NCI-H128 (cell line): Measurements from ENCODE around the gene SPINK1.
A peak's percentile ranks its signal among the peaks of the same experiment; 100 is the strongest.
"Not testable (repeated sequence)": the region's sequence is repeated elsewhere in the genome, so short reads cannot be mapped to it uniquely, and the experiment has no call there.

Source experiments
- DNase-seq: peaks from one replicate; lab custom pipeline; 2025; ENCODE audit not compliant: unreplicated experiment; lab: John Stamatoyannopoulos, UW

Gene SPINK1

DNA sequence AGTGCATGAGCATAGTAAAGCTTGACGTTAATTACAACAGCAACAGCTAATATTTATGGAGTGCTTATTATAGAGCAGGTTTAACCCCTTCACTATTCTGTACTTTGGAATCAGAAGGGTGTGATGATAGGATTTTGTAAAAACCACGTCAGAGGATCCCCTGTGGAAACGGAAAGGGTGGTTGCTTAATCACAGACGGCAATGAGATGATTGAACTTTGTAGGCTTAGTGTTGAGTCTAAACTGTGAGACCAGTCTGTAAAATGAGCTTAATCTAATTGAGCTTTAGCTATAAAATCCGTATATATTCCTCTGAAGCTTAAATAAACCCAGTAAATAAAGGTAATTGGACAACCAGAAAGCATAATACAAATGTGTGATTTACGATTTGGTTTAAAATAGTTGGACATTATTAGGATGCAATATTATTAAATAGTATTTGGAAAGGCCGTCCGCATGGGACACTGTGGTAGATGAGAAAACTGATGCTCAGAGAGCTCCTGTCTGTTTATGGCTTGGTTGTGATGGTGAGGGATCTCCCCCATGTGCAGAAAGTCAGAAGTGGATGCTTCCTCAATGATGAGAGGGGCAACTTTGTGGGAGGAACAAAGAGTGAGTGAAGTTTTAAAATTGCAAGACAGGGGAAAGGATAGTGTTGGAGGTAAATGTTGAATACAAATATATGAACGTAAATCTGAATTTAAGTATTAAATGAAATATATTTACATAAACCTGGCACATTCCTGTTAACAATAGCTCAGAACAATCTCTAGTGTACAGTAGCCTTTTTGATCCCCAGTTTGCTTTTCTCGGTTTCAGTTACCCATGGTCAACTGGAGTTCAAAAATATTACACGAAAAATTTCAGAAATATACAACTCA is 23.7 kb upstream of the SPINK1 start:
- no peak for DNase-seq

DNA sequence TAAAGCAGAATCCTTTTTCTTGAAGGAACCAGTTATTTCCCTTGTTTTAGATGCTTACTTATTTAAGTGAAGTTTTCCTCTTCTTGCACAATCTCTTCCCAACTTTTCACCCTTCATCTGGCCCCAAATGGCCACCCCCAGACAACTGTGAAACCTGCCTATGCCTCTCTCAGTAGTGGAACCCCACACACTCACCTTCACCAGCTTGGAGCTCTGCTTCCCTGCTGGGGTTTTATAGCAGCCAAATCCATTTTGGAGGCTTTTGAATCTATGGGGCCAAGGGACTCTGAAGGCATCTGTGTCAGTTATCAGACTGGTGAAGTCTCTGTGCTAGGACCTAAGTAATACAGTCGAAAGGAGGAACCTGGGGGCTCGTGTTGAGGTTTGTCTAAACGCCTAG is 22.9 kb upstream of the SPINK1 start:
- DNase-seq = no peak

DNA sequence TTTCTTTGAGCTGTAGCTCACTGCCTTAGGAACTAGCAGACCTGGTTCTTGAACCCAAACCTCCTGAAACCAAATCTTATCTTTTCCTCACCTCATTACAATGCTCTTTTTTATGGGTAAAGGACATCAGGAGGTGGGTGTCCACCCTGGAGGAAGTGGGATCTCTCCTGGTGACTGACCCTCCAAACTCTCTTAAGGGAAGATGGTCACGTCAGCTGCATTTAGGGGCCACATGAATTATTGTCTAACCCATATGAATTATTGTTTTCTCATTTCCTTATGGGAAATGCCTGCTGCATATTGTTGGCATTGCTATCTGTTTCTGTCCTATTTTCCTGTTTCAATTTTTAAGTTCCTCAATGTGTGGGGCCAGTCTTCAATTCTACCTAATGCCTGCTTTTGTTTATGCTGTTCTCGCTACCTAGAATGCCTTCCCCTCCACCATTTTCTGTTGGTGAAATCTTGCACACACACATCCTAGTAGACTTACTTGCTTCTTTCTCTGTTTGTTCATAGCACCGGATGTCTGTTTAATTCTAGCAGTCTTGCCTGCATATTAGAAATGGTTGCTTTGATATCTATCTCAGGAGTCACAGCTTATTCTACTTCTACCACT is 22.0 kb upstream of the SPINK1 start:
- no peak for DNase-seq

DNA sequence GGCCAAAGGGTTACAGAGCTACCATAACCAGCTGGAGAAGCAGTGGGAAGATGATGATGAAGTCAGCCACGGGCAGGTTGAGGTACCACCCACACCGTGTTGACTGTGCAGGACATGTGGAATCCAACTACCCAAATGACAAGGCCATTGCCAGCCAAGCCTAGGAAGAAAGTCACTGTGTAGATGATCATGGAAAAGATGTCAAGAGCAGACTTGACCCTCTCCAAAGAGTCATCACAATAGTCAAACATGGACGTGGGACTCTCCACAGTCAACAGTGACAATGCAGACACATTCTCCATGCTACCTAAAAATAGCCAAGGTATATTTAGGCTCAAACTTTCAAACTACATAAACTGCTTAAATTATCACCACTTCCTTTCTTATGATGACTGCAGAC is 20.9 kb upstream of the SPINK1 start:
- no peak for DNase-seq

DNA sequence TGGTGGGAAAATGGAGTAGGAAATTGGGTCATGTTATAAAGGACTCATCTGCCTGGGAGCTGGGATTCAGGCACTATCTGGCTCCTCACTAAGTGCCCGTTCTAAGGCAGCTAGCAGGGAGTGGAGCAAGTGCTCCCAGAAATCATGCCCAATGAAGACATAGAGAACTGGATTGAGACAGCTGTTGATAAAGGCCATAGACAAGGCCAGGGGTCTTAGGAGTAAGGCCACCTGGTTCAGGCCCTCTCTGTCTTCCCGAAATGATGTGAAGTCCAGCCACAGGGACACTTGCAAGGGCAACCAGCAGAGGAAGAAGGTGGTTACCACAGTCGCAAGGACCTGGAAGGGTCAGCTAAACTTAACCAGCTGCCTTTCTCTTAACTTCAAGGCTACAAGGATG is 20.1 kb upstream of the SPINK1 start:
- DNase-seq = no peak

DNA sequence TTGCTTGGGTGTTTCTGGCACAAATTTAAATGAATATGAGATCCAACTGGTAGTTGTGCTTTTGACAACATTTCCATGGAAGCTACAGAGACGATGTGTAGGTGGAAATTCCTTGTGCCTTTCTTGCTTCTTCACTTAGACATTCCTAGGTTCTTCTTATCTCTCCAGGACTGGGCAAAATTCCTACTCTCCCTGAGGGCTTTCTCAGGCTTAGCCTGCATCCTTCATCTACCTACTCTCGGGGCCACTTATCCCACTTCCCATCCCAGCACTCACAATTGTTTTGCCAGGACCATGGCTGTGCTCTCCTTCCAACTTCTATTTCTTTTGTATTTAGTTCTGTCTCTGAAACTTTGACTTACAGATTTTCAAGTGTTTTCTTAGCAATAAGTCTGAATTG is 17.8 kb upstream of the SPINK1 start:
- DNase-seq = no peak

DNA sequence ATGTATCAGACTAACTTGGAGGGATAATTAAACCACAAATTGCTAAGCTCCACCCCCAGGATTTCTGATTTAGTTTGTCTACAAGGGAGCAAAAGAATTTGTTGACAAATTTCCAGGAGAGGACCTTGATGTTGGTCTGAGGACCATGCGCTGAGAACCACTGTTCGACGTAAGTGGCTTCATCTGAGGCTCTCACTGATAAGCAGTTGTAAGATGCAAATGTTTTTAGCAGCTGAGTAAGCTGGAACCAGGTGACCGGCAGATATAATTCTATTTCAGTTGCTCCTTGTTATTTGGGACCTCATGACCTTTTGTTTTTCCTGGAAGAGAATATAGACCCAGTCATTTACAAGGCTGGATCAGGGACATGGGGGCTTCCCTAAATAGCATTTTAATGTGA is 14.1 kb upstream of the SPINK1 start:
- DNase-seq = no peak

- no peak for DNase-seq
Measured at GRCh38 chr5:147844846-147845245, 13.4 kb upstream of the SPINK1 start.

DNA sequence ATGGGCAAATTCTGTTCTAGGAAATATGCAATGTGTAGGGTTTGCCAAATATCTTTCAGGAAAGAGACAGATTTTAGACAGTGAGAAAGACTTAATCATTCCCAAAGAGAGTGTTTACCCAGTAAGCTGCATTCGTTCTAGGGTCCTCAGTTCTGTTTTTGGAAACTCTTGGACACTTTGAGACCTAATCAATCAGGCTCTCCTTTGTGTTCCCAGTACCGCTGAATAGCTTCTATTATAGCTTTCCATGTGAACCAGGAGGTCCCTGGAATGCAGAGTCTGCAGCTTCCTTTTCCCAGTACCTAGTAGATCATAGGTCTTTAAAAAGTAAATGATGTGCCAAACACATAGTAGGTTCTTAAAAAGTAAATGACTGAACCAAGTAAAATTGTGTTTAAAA is 11.4 kb upstream of the SPINK1 start:
- no peak for DNase-seq

DNA sequence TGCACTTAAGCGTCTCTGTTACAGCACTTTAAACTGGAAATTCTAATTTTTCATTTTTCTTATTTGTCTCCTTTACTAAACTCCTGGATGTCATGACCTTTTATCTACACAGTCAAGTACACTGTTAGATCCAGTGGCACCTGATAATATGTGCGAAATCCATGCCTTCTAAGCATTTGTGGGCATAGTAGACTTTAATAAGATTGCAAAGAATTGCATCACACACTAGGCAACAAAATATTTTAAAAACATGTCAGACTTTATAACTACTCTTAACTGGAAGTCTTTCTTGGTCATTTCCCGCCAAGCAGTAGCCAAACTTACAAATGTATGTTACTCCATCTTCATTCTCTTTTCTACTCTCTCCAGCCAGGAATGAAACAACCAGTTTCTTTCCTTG is 5.0 kb upstream of the SPINK1 start:
- DNase-seq = no peak

DNA sequence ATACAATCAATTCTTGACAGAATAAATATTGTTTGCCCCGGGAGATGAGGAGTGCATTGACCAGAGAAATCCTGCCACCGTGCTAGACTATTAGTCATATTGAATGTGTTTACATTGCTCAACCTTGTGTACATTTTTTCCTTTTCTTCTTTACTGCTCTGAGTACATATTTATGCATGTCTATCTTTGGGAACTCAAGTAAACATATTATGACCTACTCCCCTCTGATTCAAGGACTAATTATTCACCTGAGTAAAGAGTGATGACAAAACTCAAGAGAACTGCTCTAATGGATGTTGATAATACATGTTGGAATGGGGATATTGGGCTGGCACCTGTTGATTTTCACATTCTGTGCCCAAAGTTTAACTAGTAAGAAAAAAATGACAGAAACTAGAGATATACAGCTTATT is 3.9 kb upstream of the SPINK1 start:
- no peak for DNase-seq

- DNase-seq = no peak
Measured at GRCh38 chr5:147832541-147832940, 1.1 kb upstream of the SPINK1 start.

GRCh38 chr5:147830035-147830434 is 1.4 kb downstream of the SPINK1 start:
- DNase-seq = no peak

DNA sequence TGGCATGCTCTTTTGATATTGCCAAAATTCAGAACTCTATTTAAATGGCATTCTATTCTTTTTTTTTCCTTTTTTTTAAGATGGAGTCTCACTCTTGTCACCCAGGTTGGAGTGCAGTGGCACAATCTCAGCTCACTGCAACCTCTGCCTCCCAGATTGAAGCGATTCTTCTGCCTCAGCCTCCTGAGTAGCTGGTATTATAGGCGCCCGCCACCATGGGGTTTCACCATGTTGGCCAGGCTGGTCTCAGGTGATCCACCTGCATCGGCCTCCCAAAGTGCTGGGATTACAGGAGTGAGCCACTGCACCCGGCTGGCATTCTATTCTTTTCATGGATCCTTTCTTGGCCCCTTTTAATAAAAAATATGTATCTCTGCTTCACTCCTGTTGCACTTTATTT is 4.5 kb downstream of the SPINK1 start:
- not testable (repeated sequence) for DNase-seq

DNA sequence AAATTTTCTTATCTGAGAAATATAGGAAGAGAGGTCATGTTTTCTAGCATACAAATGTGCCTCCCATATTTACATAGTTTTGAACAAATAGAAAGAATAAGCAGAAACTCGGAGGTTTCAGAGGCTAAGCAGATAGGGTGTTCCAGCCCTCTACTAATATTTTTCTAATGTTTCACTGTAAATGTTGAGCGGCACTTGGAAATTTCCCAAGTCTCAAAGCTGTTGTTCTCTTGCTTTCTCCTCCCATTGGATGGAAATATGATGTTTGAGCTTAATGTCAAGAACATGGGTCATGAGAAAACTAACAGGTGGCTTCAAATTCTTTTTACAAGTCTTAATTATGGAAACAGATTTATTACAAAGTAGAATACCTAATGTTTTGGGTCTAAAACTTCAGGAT is 5.1 kb downstream of the SPINK1 start:
- no peak for DNase-seq

DNA sequence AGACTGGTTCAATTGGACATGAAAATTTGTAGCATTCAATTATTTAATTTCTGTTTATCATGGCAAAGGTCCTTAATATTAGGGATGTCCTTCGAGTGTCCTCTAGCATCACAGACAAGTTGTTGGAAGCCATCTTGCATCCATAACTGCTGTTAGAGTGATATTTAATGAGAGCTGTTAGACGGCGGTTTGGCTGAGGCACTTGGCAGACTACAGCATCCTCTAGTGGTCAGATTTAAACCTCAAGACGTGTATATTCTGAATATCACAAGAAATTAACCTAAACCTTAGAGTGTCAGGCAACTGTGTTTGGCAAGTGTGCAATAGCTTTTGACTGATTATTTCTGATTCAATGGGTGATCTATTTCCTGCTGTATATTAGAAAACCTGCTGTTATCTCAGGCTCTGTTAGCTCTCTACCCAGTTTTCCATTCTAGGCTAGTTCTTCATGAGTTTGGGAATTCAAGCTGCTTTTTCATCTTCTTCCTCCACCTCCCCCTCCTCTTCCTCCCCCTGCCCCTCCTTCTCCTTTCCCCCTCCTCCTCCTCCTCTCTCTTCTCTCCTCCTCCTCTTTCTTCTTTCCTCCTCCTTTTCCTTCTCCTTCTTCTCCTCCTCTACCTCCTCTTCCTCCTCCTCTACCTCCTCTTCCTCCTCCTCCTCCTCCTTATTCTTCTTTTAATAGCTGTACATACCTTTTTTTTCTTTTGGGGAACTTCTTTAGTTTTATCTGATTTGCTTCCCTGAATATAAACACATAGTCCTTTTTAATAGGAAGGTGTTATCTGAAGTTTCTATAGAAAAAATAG is 8.6 kb downstream of the SPINK1 start:
- peak; percentile 15 for DNase-seq

DNA sequence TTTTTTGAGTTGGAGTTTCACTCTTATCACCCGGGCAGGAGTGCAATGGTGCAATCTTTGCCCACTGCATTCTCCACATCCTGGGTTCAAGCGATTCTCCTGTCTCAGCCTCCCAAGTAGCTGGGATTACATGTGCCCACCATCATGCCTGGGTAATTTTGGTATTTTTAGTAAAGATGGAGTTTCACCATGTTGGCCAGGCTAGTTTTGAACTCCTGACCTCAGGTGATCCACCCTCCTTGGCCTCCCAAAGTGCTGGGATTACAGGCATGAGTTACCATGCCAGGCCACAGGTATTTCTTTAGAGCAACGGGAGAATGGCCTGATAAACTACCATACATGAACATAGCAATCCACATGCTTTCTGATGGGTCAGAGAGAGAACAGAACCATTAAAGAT is 9.2 kb downstream of the SPINK1 start:
- not testable (repeated sequence) for DNase-seq

GRCh38 chr5:147821766-147822165 is 9.7 kb downstream of the SPINK1 start:
- no peak for DNase-seq

DNA sequence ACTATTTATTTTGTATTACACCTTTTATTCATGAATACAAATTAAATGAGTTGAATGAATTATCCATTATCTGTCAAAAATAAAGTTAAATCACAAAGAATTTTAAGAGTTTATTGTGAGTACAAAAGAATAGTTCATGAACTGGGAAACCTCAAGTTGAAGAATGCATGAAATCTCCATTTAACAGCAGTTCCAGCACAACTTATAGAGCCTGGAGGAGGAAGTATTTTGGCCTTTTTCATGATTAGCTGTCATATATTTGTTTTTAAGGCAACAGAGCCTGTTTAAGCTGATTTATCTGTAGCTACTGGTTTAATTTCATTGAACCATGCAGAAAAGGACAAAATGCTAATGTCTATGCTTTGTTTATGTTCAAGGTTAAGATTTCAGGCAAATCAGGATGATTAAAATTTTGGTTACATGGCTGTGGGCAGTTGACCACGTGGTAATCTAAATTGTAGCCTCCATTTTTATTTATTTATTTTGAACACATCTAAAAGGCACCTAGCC is 12.2 kb downstream of the SPINK1 start:
- no peak for DNase-seq

DNA sequence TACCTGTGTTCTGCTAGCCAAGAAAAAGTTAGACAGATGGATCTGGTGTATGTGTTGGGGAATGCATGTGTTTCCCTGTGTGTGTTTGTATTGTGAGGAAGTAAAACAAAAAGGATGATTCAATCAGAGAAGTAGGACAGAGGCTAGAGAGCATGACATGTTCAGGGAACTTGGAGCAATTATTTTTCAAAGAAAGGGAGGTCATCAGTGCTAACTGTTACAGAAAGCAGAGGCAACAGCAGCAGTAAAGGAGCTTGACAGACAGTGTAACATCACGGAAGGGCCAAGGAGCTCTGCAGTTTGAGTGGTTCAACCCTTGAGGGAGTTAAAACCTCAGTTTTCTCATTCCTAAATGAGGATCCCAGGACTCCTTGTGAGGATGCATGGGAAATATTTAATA is 13.2 kb downstream of the SPINK1 start:
- no peak for DNase-seq

DNA sequence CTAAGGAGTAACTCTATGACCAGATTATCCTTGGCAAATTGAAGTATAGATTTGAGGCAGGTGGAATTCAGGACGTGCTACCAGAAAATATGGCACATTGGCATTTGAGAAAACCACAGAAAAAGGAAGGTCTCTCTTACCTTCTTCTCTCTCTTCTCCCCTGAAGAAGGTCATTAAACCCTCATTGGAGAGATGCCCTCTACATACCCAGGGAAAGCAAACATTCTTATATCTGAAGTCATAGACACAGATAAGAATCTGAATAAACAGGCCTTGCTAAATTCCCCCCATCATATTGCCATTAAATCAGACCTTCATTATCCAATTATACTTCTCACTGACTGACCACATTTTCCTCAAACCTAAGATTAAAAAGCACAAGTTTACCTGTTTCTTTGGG is 17.8 kb downstream of the SPINK1 start:
- no peak for DNase-seq
